ENCODE results near the gene TFAP2D. TPM values are rescaled to one million over a fixed set of nuclear protein-coding genes. Genes with fewer than 3 reads are reported as not detected.
A peak's percentile ranks its signal among the peaks of the same experiment; 100 is the strongest.

The TFAP2D gene
- polyA plus RNA-seq, 1 donor from 2014 or later: not detected

DNA sequence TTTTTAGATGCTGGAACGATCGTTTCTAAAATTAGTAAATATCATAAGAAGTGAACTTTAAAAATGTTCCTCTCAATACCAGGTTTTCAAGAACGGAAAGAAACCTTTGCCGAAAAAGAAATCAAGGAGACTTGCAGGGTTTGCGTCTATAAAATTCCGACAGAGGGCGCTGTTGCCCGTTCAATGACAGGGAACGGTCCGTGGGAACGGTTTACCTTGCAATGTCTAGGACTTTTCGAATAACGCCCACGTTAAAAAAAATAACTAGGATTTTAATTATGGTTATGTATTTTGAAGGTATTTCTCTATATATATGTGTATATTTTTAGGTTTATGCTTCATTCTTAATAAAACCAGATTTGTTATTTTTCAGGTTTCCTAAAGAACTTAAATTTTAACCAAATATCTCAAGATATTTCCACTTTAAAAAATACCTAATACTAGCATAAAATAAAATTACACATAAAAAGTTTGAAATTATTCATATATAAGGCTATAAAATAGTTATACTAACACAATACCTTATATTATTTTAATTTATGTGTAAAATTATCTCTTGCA is 102.9 kb downstream of the TFAP2D start:
- H4K20me1 ChIP-seq (ENCODE audit: insufficient read depth): no peaks in the 10 kb centered on the region
- H3K36me3 ChIP-seq (ENCODE audit: insufficient read depth, low read length): no peaks in the 10 kb centered on the region
- H3K27ac ChIP-seq (ENCODE audit: low read length): no peak overlapping the region
- H2AFZ ChIP-seq (ENCODE audit: low read depth, low read length): no peak overlapping the region
- TF ChIP-seq EP300 (conservative IDR thresholded peaks at IDR 0.05; ENCODE audit: poor library complexity, severe bottlenecking) (no peak), MXI1 (conservative IDR thresholded peaks at IDR 0.05; ENCODE audit: poor library complexity, severe bottlenecking) (no peak), SMC3 (conservative IDR thresholded peaks at IDR 0.05; ENCODE audit: poor library complexity) (peak; percentile 94), TAF1 (IDR thresholded peaks at IDR 0.05; ENCODE audit: low read depth) (no peak), RAD21 (conservative IDR thresholded peaks at IDR 0.05) (peak; percentile 90), EZH2 (IDR thresholded peaks at IDR 0.05; ENCODE audit: borderline replicate concordance, insufficient read depth, low read length, poor library complexity, severe bottlenecking) (no peak)
- TF ChIP-seq, protein P1, sequence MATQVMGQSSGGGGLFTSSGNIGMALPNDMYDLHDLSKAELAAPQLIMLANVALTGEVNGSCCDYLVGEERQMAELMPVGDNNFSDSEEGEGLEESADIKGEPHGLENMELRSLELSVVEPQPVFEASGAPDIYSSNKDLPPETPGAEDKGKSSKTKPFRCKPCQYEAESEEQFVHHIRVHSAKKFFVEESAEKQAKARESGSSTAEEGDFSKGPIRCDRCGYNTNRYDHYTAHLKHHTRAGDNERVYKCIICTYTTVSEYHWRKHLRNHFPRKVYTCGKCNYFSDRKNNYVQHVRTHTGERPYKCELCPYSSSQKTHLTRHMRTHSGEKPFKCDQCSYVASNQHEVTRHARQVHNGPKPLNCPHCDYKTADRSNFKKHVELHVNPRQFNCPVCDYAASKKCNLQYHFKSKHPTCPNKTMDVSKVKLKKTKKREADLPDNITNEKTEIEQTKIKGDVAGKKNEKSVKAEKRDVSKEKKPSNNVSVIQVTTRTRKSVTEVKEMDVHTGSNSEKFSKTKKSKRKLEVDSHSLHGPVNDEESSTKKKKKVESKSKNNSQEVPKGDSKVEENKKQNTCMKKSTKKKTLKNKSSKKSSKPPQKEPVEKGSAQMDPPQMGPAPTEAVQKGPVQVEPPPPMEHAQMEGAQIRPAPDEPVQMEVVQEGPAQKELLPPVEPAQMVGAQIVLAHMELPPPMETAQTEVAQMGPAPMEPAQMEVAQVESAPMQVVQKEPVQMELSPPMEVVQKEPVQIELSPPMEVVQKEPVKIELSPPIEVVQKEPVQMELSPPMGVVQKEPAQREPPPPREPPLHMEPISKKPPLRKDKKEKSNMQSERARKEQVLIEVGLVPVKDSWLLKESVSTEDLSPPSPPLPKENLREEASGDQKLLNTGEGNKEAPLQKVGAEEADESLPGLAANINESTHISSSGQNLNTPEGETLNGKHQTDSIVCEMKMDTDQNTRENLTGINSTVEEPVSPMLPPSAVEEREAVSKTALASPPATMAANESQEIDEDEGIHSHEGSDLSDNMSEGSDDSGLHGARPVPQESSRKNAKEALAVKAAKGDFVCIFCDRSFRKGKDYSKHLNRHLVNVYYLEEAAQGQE (IDR thresholded peaks at IDR 0.05; ENCODE audit: borderline replicate concordance): no peak
- TF ChIP-seq, protein P2, sequence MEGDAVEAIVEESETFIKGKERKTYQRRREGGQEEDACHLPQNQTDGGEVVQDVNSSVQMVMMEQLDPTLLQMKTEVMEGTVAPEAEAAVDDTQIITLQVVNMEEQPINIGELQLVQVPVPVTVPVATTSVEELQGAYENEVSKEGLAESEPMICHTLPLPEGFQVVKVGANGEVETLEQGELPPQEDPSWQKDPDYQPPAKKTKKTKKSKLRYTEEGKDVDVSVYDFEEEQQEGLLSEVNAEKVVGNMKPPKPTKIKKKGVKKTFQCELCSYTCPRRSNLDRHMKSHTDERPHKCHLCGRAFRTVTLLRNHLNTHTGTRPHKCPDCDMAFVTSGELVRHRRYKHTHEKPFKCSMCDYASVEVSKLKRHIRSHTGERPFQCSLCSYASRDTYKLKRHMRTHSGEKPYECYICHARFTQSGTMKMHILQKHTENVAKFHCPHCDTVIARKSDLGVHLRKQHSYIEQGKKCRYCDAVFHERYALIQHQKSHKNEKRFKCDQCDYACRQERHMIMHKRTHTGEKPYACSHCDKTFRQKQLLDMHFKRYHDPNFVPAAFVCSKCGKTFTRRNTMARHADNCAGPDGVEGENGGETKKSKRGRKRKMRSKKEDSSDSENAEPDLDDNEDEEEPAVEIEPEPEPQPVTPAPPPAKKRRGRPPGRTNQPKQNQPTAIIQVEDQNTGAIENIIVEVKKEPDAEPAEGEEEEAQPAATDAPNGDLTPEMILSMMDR (IDR thresholded peaks at IDR 0.05; ENCODE audit: poor library complexity, severe bottlenecking): peak; percentile 84
- no peaks in the 10 kb centered on the region for H3K9me3 ChIP-seq (ENCODE audit: low read length)
- H3K27me3 ChIP-seq (ENCODE audit: insufficient read depth, low read depth, low read length): peaks cover 79% of the 10 kb centered on the region
- H3K79me2 ChIP-seq (replicated peaks; ENCODE audit: insufficient read depth, low read length): no peaks in the 10 kb centered on the region
- peak overlapping the region; percentile 37 for H3K4me2 ChIP-seq (ENCODE audit: low read length)
- no peaks in the 10 kb centered on the region for H3F3A ChIP-seq (ENCODE audit: insufficient read depth, low read length, poor library complexity, severe bottlenecking)
- H3K4me3 ChIP-seq (ENCODE audit: low read length): peak overlapping the region; percentile 47
- H3K9ac ChIP-seq (ENCODE audit: low read length): no peak overlapping the region
- no peaks in the 10 kb centered on the region for H3K9me2 ChIP-seq (ENCODE audit: insufficient read depth, low read length)

- Histone ChIP-seq H3K9me2 (ENCODE audit: insufficient read depth, low read length) (no peaks in the 10 kb centered on the region), H3K79me2 (replicated peaks; ENCODE audit: insufficient read depth, low read length) (no peaks in the 10 kb centered on the region), H3K36me3 (ENCODE audit: insufficient read depth, low read length) (no peaks in the 10 kb centered on the region), H3F3A (ENCODE audit: insufficient read depth, low read length, poor library complexity, severe bottlenecking) (no peaks in the 10 kb centered on the region), H3K27me3 (ENCODE audit: insufficient read depth, low read depth, low read length) (peaks cover 88% of the 10 kb centered on the region), H3K9me3 (ENCODE audit: low read length) (no peaks in the 10 kb centered on the region), H3K4me2 (ENCODE audit: low read length) (no peak overlapping the region), H2AFZ (ENCODE audit: low read depth, low read length) (no peak overlapping the region), H3K27ac (ENCODE audit: low read length) (no peak overlapping the region), H3K4me3 (ENCODE audit: low read length) (no peak overlapping the region), H4K20me1 (ENCODE audit: insufficient read depth) (no peaks in the 10 kb centered on the region), H3K9ac (ENCODE audit: low read length) (no peak overlapping the region)
- TF ChIP-seq RAD21 (conservative IDR thresholded peaks at IDR 0.05) (no peak), POLR2AphosphoS5 (IDR thresholded peaks at IDR 0.05) (peak; percentile 38)
Observed at GRCh38 chr6:50816947-50817645, 103.8 kb downstream of the TFAP2D start.

Measured in neural cell (in vitro differentiated cells).